Panc1 (cell line): ENCODE results near the gene CAPN10.

Experiments
- POLR2AphosphoS5 ChIP-seq: IDR thresholded peaks from 2 replicates; pipeline ENCODE4 v1.6.1; 2012; ENCODE audit warnings: mild to moderate bottlenecking, low read depth, low read length, moderate library complexity
- SIN3A ChIP-seq: IDR thresholded peaks from 2 replicates; pipeline ENCODE4 v1.6.1; 2012; ENCODE audit warnings: low read depth, mild to moderate bottlenecking, low read length, moderate library complexity, borderline replicate concordance; ENCODE audit not compliant: insufficient read depth
- TCF7L2 ChIP-seq: IDR thresholded peaks from 2 replicates; pipeline ENCODE4 v1.6.1; 2011; ENCODE audit warnings: mild to moderate bottlenecking, low read depth, low read length, inconsistent platforms
- TF ChIP-seq, protein P1 (sequence below): fragments of 450-650 bp; IDR thresholded peaks from 2 replicates; pipeline ENCODE4 v1.5.1; 2017; ENCODE audit warnings: mild to moderate bottlenecking
- TF ChIP-seq, protein P2 (sequence below), 2 experiments: IDR thresholded peaks; 2 replicates each; pipeline ENCODE4 v1.6.1; 2011 to 2012; ENCODE audit warnings: low read depth in 2 of 2, control low read depth in 1 of 2, low read length in 1 of 2, mild to moderate bottlenecking in 1 of 2, moderate library complexity in 1 of 2; ENCODE audit not compliant: insufficient read depth in 1 of 2

DNA sequence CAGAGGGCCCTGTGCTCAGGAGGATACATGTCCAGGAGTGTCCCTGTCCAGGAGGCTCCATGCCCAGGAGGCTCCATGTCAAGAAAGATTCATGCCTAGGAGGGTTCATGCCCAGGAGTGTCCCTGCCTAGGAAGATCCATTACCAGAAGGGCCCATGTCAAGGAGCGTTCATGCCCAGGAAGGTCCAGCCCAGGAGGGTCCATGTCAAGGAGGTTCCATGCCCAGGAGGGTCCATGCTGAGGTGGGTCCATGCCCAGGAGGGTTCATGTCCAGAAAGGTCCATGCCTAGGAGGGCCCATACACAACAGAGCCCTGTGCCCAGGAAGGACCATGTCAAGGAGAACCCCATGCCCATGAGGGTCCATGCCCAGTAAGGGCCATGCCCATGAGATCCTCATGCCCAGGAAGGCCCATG lies 45.8 kb downstream of the CAPN10 start:
- TF ChIP-seq, protein P1, sequence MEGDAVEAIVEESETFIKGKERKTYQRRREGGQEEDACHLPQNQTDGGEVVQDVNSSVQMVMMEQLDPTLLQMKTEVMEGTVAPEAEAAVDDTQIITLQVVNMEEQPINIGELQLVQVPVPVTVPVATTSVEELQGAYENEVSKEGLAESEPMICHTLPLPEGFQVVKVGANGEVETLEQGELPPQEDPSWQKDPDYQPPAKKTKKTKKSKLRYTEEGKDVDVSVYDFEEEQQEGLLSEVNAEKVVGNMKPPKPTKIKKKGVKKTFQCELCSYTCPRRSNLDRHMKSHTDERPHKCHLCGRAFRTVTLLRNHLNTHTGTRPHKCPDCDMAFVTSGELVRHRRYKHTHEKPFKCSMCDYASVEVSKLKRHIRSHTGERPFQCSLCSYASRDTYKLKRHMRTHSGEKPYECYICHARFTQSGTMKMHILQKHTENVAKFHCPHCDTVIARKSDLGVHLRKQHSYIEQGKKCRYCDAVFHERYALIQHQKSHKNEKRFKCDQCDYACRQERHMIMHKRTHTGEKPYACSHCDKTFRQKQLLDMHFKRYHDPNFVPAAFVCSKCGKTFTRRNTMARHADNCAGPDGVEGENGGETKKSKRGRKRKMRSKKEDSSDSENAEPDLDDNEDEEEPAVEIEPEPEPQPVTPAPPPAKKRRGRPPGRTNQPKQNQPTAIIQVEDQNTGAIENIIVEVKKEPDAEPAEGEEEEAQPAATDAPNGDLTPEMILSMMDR = no peak
- TF ChIP-seq POLR2AphosphoS5 = no peak
- no peak for TF ChIP-seq SIN3A
- TF ChIP-seq TCF7L2 = no peak
- TF ChIP-seq, protein P2, sequence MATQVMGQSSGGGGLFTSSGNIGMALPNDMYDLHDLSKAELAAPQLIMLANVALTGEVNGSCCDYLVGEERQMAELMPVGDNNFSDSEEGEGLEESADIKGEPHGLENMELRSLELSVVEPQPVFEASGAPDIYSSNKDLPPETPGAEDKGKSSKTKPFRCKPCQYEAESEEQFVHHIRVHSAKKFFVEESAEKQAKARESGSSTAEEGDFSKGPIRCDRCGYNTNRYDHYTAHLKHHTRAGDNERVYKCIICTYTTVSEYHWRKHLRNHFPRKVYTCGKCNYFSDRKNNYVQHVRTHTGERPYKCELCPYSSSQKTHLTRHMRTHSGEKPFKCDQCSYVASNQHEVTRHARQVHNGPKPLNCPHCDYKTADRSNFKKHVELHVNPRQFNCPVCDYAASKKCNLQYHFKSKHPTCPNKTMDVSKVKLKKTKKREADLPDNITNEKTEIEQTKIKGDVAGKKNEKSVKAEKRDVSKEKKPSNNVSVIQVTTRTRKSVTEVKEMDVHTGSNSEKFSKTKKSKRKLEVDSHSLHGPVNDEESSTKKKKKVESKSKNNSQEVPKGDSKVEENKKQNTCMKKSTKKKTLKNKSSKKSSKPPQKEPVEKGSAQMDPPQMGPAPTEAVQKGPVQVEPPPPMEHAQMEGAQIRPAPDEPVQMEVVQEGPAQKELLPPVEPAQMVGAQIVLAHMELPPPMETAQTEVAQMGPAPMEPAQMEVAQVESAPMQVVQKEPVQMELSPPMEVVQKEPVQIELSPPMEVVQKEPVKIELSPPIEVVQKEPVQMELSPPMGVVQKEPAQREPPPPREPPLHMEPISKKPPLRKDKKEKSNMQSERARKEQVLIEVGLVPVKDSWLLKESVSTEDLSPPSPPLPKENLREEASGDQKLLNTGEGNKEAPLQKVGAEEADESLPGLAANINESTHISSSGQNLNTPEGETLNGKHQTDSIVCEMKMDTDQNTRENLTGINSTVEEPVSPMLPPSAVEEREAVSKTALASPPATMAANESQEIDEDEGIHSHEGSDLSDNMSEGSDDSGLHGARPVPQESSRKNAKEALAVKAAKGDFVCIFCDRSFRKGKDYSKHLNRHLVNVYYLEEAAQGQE (IDR thresholded peaks at IDR 0.05; ENCODE audit: insufficient read depth in 1 of 2, low read depth in 2 of 2, low read length in 1 of 2) = no peak
